Spleen (tissue), 11 donors: ENCODE measurements around the gene LAMTOR2. TPM values are rescaled to one million over a fixed set of nuclear protein-coding genes. Genes with fewer than 3 reads are reported as not detected.

ENCODE experiments used
- DNase-seq: peaks from one replicate; pipeline ENCODE4 v3.0.0-alpha.2; 2020
- H3K27ac ChIP-seq, 8 donors: fragments of 200-600 bp; sonication (generic) in 7 of 8; 1 replicate in 4 of 8; 2 replicates in 4 of 8; pipeline versions ENCODE4 v1.5.0 to v1.8.0; 2016 to 2021; ENCODE audit warnings: inconsistent platforms in 4 of 8, mild to moderate bottlenecking in 4 of 8, moderate library complexity in 1 of 8
- H3K27me3 ChIP-seq, 7 donors: fragments of 200-600 bp; sonication (generic) in 6 of 7; replicated peaks in 1 of 7; 1 replicate in 4 of 7; 2 replicates in 3 of 7; pipeline versions ENCODE4 v1.5.0 to v1.8.0; 2016 to 2021; ENCODE audit warnings: inconsistent platforms in 3 of 7, mild to moderate bottlenecking in 1 of 7
- H3K36me3 ChIP-seq, 6 donors: fragments of 200-600 bp; sonication (generic) in 5 of 6; 1 replicate in 4 of 6; 2 replicates in 2 of 6; pipeline versions ENCODE4 v1.5.0 to v1.8.0; 2016 to 2021; ENCODE audit warnings: inconsistent platforms in 2 of 6
- H3K4me1 ChIP-seq, 6 donors: fragments of 200-600 bp; sonication (generic) in 5 of 6; 1 replicate in 3 of 6; 2 replicates in 3 of 6; pipeline versions ENCODE4 v1.5.0 to v1.8.0; 2016 to 2021; ENCODE audit warnings: inconsistent platforms in 3 of 6
- H3K4me3 ChIP-seq, 8 donors: fragments of 200-600 bp; sonication (generic) in 7 of 8; 1 replicate in 4 of 8; 2 replicates in 4 of 8; pipeline versions ENCODE4 v1.5.0 to v1.8.0; 2016 to 2021; ENCODE audit warnings: inconsistent platforms in 4 of 8, mild to moderate bottlenecking in 4 of 8, moderate library complexity in 2 of 8
- H3K9me3 ChIP-seq, 8 donors: fragments of 200-600 bp; sonication (generic) in 7 of 8; 1 replicate in 4 of 8; 2 replicates in 4 of 8; pipeline versions ENCODE4 v1.5.0 to v1.8.0; 2016 to 2021; ENCODE audit warnings: inconsistent platforms in 4 of 8
- CTCF ChIP-seq, 11 experiments: fragments of 200-600 bp in 7 of 11; fragments of 450-650 bp in 4 of 11; sonication (generic) in 4 of 11; IDR thresholded peaks in 8 of 11; conservative IDR thresholded peaks in 3 of 11; 1 replicate in 7 of 11; 2 replicates in 4 of 11; pipeline versions ENCODE4 v1.4.0 to v1.8.0; 2016 to 2021; ENCODE audit warnings: antibody characterized with exemption in 11 of 11, inconsistent platforms in 4 of 11, mild to moderate bottlenecking in 1 of 11
- POLR2A ChIP-seq, 3 donors: fragments of 450-650 bp; IDR thresholded peaks; one replicate each; pipeline ENCODE4 v1.5.1; 2017; ENCODE audit warnings: antibody characterized with exemption in 3 of 3, mild to moderate bottlenecking in 1 of 3
- POLR2AphosphoS5 ChIP-seq, 3 donors: sonication (generic); formaldehyde crosslinking; IDR thresholded peaks; one replicate each; pipeline ENCODE4 v1.5.1; 2017; ENCODE audit warnings: antibody characterized with exemption in 3 of 3
- WGBS, 5 donors: extraction: QIAGEN DNeasy Blood & Tissue Kit in 3 of 5; methylation state at CpG; one replicate each; pipeline versions ENCODE4 v1.1.5 to v1.1.7; 2013 to 2018; 5-methylcytosine and 5-hydroxymethylcytosine counted together
- intact Hi-C: fragments of 100-400 bp; cut with DNase I; formaldehyde crosslinking; loops from one replicate; pipeline ENCODE4 v1.15.0; 2023; ENCODE audit warnings: low total_unique reads
- polyA plus RNA-seq, 3 donors: library from polyadenylated mRNA; stranded (reverse); fragments of 200-250 nt; gene quantifications; one replicate each; pipeline ENCODE4 v1.2.1, GENCODE V29; 2013
- total RNA-seq, 7 donors: library from RNA; depleted of rRNA in 3 of 7; stranded (reverse); fragments of >200 nt in 3 of 7; fragmentation: NEBNext Ultra II Directional in 4 of 7; extraction: Animal tissue kit (Norgen Biotek cat#: 25700) in 4 of 7; gene quantifications; one replicate each; pipeline versions ENCODE4 v1.1.0 to v1.2.1, GENCODE V29; 2016 to 2021
- donor health status: healthy with polysubstance abuse.
- donor health status: DM: no; HTN: no; CAD: no; lungs with moderate emphysema.
- donor health status: DM: no; HTN: no; CAD: no.
- donor health status: Bipolar disorder and iron deficiency.
- donor health status: healthy.
- donor health status: DM: no; HTN: no; CAD: no.
- donor health status: DM: yes; HTN: yes; CAD: no.

Gene LAMTOR2
- total and polyA plus RNA-seq, 10 donors, result 29.5 to 121 (median 44.7) TPM

GRCh38 chr1:156009404-156009803 lies 45.2 kb upstream of the LAMTOR2 start:
- 61 to 79% (median 69%) methylated on average over 3 of the region's 3 CpGs for WGBS, 5 donors
- TF ChIP-seq POLR2A (IDR thresholded peaks at IDR 0.05), result no peak
- TF ChIP-seq POLR2AphosphoS5 (IDR thresholded peaks at IDR 0.05), result no peak
- no peak for TF ChIP-seq CTCF (IDR thresholded peaks at IDR 0.05 in 8 of 11, conservative IDR thresholded peaks at IDR 0.05 in 3 of 11)
- Histone ChIP-seq H3K9me3 (no peaks in the 10 kb centered on the region), H3K4me1 (peaks cover 0 to 35% (median 2%) of the 10 kb centered on the region in 6 donors), H3K36me3 (peaks cover 7 to 85% (median 76%) of the 10 kb centered on the region in 6 donors), H3K27me3 (no peaks in the 10 kb centered on the region), H3K27ac (peak overlapping the region in 1 of 8 donors; percentile 21), H3K4me3 (no peak overlapping the region)
- intact Hi-C loops, result no loop called here
- no peak for DNase-seq

DNA sequence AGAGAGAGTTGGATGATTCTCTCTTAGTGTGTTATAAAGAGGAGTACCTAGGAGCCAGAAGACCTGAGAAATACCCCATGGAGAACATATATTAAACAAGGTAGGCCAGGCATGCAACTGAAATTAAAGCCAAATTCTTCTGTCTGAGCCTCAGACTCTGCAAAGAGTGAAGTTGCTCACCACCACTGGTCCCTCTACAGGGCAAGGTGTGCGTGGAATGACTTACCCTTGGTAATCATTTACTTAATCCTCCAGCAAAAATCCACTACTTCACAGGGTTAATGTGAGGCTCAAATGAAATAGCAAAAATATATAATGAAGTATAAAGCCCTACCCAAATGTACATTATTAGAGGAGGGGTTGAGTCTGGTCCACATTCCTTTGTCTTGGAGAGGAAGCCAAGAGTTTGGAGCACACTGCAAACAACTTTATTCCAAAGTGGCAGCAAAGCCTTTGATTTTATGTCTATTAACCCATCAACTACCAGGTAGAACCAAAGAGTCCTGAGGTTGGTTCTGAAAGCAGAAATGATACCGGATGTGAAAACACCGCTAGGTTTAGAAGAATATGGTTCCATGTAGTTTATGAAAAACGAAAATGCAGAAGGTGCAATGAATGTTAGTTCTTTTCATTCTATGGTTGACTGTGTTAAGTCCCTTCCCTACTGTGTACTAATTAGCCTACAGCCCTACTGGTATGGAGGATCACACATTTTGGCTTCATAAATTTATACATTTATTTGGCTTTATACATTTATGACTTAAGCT lies 42.3 kb upstream of the LAMTOR2 start:
- H3K4me3 ChIP-seq, result no peak overlapping the region
- H3K36me3 ChIP-seq, result peaks cover 7 to 100% (median 94%) of the 10 kb centered on the region in 6 donors
- TF ChIP-seq POLR2AphosphoS5 (IDR thresholded peaks at IDR 0.05) (no peak), POLR2A (IDR thresholded peaks at IDR 0.05) (no peak), CTCF (IDR thresholded peaks at IDR 0.05 in 8 of 11, conservative IDR thresholded peaks at IDR 0.05 in 3 of 11) (no peak)
- WGBS, 5 donors, result 73 to 83% (median 79%) methylated on average over 4 of the region's 4 CpGs
- H3K9me3 ChIP-seq, result no peaks in the 10 kb centered on the region
- H3K4me1 ChIP-seq, result peaks cover 0 to 30% (median 7%) of the 10 kb centered on the region in 6 donors
- no peak for DNase-seq
- H3K27me3 ChIP-seq, result no peaks in the 10 kb centered on the region
- intact Hi-C loops, result no loop called here
- H3K27ac ChIP-seq, result peak overlapping the region in 2 of 8 donors; percentile 4 to 21

DNA sequence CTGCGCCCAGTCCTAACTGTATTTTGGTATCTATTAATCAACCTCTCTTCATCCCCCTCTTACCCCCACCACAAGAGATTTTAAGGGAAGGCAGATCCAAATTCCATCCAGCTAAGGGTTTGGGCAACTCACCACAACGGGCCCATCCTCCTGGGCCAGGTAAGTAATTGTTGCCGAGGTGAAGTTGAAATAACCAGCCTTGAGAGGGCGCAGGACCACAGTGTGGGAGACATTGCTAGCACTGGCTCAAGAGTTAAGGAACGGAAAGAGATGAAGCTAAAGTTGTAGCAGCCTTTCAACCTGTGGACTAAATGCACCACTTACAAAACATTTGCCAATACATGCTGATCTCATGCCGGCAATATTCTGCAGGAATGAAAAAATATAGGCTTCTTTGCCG lies 39.8 kb upstream of the LAMTOR2 start:
- no peaks in the 10 kb centered on the region for H3K9me3 ChIP-seq
- no peak for TF ChIP-seq CTCF (IDR thresholded peaks at IDR 0.05 in 8 of 11, conservative IDR thresholded peaks at IDR 0.05 in 3 of 11)
- TF ChIP-seq POLR2A (IDR thresholded peaks at IDR 0.05), result no peak
- TF ChIP-seq POLR2AphosphoS5 (IDR thresholded peaks at IDR 0.05), result no peak
- H3K36me3 ChIP-seq, result peaks cover 4 to 99% (median 94%) of the 10 kb centered on the region in 6 donors
- H3K4me3 ChIP-seq, result no peak overlapping the region
- WGBS, 5 donors, result 91 to 97% (median 95%) methylated on average over 7 of the region's 7 CpGs
- intact Hi-C loops, result no loop called here
- H3K27me3 ChIP-seq, result no peaks in the 10 kb centered on the region
- no peak overlapping the region for H3K27ac ChIP-seq
- H3K4me1 ChIP-seq, result peaks cover under 1 to 54% (median 22%) of the 10 kb centered on the region in 6 donors
- DNase-seq, result no peak

DNA sequence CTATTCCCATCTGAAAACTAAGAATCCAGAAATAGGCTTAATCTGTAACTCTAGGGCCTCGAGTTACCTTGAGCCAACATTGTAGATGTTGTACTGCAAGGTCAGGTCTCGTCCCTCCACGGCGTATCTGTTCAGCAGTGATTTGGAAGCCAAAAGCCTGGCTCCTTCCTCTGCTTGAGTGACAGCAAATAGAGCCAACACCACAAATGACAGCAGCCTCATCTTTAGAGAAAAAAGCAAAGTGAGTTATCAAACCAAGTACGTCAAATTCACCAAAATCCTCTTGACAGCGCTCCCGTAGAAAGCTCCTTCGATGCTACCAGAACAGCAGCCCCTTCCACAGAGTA lies 34.7 kb upstream of the LAMTOR2 start:
- intact Hi-C loops, result no loop called here
- Histone ChIP-seq H3K36me3 (peaks cover 0 to 48% (median 43%) of the 10 kb centered on the region in 6 donors), H3K9me3 (no peaks in the 10 kb centered on the region), H3K27me3 (no peaks in the 10 kb centered on the region), H3K4me3 (peak overlapping the region; percentile 58 to 96 (median 84)), H3K27ac (peak overlapping the region in 7 of 8 donors; percentile 84 to 97 (median 92)), H3K4me1 (peaks cover 2 to 47% (median 31%) of the 10 kb centered on the region in 6 donors)
- TF ChIP-seq CTCF (IDR thresholded peaks at IDR 0.05 in 8 of 11, conservative IDR thresholded peaks at IDR 0.05 in 3 of 11) (no peak), POLR2AphosphoS5 (IDR thresholded peaks at IDR 0.05) (no peak), POLR2A (IDR thresholded peaks at IDR 0.05) (no peak)
- no peak for DNase-seq
- 52 to 78% (median 64%) methylated on average over 8 of the region's 8 CpGs for WGBS, 5 donors
